Neural progenitor cell (in vitro differentiated cells): ENCODE data around the gene UCP1. TPM values are rescaled to one million over a fixed set of nuclear protein-coding genes. Genes with fewer than 3 reads are reported as not detected.

Experiments
- DNase-seq: peaks from one replicate; pipeline ENCODE4 v3.0.0-alpha.2; 2016; ENCODE audit warnings: low spot score
- H2AFZ ChIP-seq: fragments of 200-600 bp; sonication (generic); replicated peaks from 2 replicates; pipeline ENCODE4 v1.6.1; 2016; ENCODE audit warnings: antibody characterized with exemption
- H3F3A ChIP-seq: fragments of 200-600 bp; sonication (generic); 2 replicates; pipeline ENCODE4 v1.6.1; 2016; ENCODE audit warnings: antibody characterized with exemption, low read depth
- H3K27ac ChIP-seq: fragments of 200-600 bp; sonication (generic); 2 replicates; pipeline ENCODE4 v1.5.1; 2016; ENCODE audit warnings: mild to moderate bottlenecking
- H3K27me3 ChIP-seq: fragments of 200-600 bp; sonication (generic); 2 replicates; pipeline ENCODE4 v1.6.1; 2016; ENCODE audit warnings: mild to moderate bottlenecking, moderate library complexity
- H3K36me3 ChIP-seq: fragments of 200-600 bp; sonication (generic); 2 replicates; pipeline ENCODE4 v1.5.1; 2016
- H3K4me1 ChIP-seq: fragments of 200-600 bp; sonication (generic); 2 replicates; pipeline ENCODE4 v1.6.1; 2016; ENCODE audit warnings: mixed run types
- H3K4me2 ChIP-seq: fragments of 200-600 bp; sonication (generic); 2 replicates; pipeline ENCODE4 v1.6.1; 2016
- H3K4me3 ChIP-seq: fragments of 200-600 bp; sonication (generic); 2 replicates; pipeline ENCODE4 v1.5.1; 2016
- H3K79me2 ChIP-seq: fragments of 200-600 bp; sonication (generic); 2 replicates; pipeline ENCODE4 v1.6.1; 2016; ENCODE audit warnings: low read depth
- H3K9ac ChIP-seq: fragments of 200-600 bp; sonication (generic); 2 replicates; pipeline ENCODE4 v1.6.1; 2016
- H3K9me3 ChIP-seq: fragments of 200-600 bp; sonication (generic); 2 replicates; pipeline ENCODE4 v1.5.1; 2016; ENCODE audit warnings: low read depth
- H4K20me1 ChIP-seq: fragments of 200-600 bp; sonication (generic); 2 replicates; pipeline ENCODE4 v1.6.1; 2016; ENCODE audit warnings: low read depth
- H3K27ac Mint-ChIP-seq: 3 replicates; pipeline ENCODE4 v1.8.0; 2021; ENCODE audit warnings: mixed read lengths
- H3K27me3 Mint-ChIP-seq: 2 replicates; pipeline ENCODE4 v1.8.0; 2022; ENCODE audit warnings: low read depth, mild to moderate bottlenecking, inconsistent platforms, moderate library complexity, mixed read lengths; ENCODE audit not compliant: insufficient read depth
- H3K36me3 Mint-ChIP-seq: 3 replicates; pipeline ENCODE4 v1.8.0; 2021; ENCODE audit warnings: mixed read lengths
- H3K4me1 Mint-ChIP-seq: 3 replicates; pipeline ENCODE4 v1.8.0; 2021; ENCODE audit warnings: mixed read lengths
- H3K4me3 Mint-ChIP-seq: 3 replicates; pipeline ENCODE4 v1.8.0; 2021; ENCODE audit warnings: mild to moderate bottlenecking, moderate library complexity, mixed read lengths
- H3K9me3 Mint-ChIP-seq: 3 replicates; pipeline ENCODE4 v1.8.0; 2020; ENCODE audit warnings: mixed read lengths
- CTCF ChIP-seq: fragments of 200-600 bp; sonication (generic); IDR thresholded peaks from 2 replicates; pipeline ENCODE4 v1.5.1; 2017; ENCODE audit warnings: antibody characterized with exemption, mild to moderate bottlenecking
- EZH2 ChIP-seq: fragments of 200-600 bp; sonication (generic); IDR thresholded peaks from 2 replicates; pipeline ENCODE4 v1.6.1; 2017; ENCODE audit warnings: antibody characterized with exemption, mild to moderate bottlenecking, moderate library complexity
- EZH2phosphoT487 ChIP-seq: fragments of 200-600 bp; sonication (generic); IDR thresholded peaks from 2 replicates; pipeline ENCODE4 v1.6.1; 2017; ENCODE audit warnings: antibody characterized with exemption
- total RNA-seq: library from RNA; depleted of rRNA; stranded (reverse); fragments of >200 nt; gene quantifications from 2 replicates; pipeline ENCODE4 v1.2.3, GENCODE V29; 2015; ENCODE audit warnings: low replicate concordance

Gene UCP1
- total RNA-seq = 0.28 TPM in 1 of 2 replicates, not detected in the other

DNA sequence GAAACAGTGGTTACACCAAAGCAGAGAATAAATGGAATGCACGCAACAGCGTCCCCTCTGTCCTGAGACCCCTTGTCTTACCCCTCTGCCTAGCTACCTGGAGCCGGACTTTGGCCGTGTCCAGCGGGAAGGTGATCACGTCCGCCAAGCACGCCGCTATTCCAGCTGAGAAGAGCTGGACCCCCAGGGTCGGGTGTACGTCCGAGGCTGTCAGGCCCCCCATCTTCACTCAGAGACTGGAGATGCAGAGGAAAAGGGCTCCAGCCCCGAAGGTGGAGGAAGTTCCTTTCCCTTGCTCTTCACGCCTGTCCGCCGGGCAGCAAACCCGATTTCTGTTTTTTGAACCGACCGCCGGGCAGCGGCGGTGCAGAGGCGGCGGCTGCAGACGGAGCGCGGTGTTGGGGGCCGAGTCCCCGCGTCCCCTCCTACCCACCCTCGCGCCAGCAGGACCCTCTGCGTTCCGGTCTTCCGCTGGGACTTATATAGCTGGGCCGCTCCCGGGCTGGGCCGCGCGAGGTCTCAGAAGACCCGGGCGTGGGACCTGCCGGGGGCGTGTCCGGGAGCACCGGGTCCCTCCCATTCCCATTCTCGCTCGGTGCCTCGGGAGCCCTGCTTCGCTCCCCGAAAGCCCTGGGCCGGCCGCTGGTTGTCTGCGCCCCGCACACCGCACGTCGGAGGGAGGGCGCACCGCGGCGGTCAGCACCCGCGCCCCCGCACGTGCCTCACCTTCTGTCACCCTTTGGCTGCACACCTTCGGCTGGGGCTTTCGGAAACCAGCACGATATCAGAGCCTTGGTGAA is at the start of gene UCP1:
Gene UCP1 (minus strand): TSS at position 455 of the 800 bp plus-strand sequence. CDS start 232 bp downstream, at position 223.
- Histone ChIP-seq H3K4me3 (peak within 1 kb of the TSS; percentile 50), H3K27ac (no peak within 1 kb of the TSS), H3F3A (peaks cover 12% of the 10 kb centered on the region), H3K79me2 (no peaks in the 10 kb centered on the region), H3K36me3 (no peaks in the 10 kb centered on the region), H3K9me3 (no peaks in the 10 kb centered on the region), H3K4me2 (peak within 1 kb of the TSS; percentile 96), H3K4me1 (peaks cover 11% of the 10 kb centered on the region), H4K20me1 (peaks cover 14% of the 10 kb centered on the region), H2AFZ (peak within 1 kb of the TSS; percentile 91), H3K9ac (no peak within 1 kb of the TSS), H3K27me3 (peaks cover 90% of the 10 kb centered on the region)
- peak within 1 kb of the TSS; percentile 85 for H3K4me3 Mint-ChIP-seq
- peaks cover 41% of the 10 kb centered on the region for H3K27me3 Mint-ChIP-seq
- no peaks in the 10 kb centered on the region for H3K36me3 Mint-ChIP-seq
- peaks cover 10% of the 10 kb centered on the region for H3K9me3 Mint-ChIP-seq
- peak; percentile 81 for DNase-seq
- TF ChIP-seq EZH2 = peak; percentile 80
- TF ChIP-seq CTCF = peak; percentile 39
- TF ChIP-seq EZH2phosphoT487 = peak; percentile 88
- peak within 1 kb of the TSS; percentile 84 for H3K27ac Mint-ChIP-seq
- H3K4me1 Mint-ChIP-seq = peaks cover 15% of the 10 kb centered on the region

- Histone ChIP-seq H4K20me1 (no peaks in the 10 kb centered on the region), H3K79me2 (no peaks in the 10 kb centered on the region), H3K9ac (no peak overlapping the region), H3K27me3 (no peaks in the 10 kb centered on the region), H3K4me1 (peaks cover 10% of the 10 kb centered on the region), H3K4me3 (no peak overlapping the region), H3K36me3 (no peaks in the 10 kb centered on the region), H3F3A (no peaks in the 10 kb centered on the region), H3K9me3 (no peaks in the 10 kb centered on the region), H3K27ac (no peak overlapping the region), H2AFZ (peak overlapping the region; percentile 40), H3K4me2 (peak overlapping the region; percentile 46)
- Mint-ChIP-seq H3K4me3 (no peak overlapping the region), H3K27ac (peak overlapping the region; percentile 22), H3K36me3 (peaks cover 2% of the 10 kb centered on the region), H3K9me3 (no peaks in the 10 kb centered on the region), H3K27me3 (peaks cover 2% of the 10 kb centered on the region), H3K4me1 (peaks cover 4% of the 10 kb centered on the region)
- DNase-seq = peak; percentile 44
- TF ChIP-seq EZH2 (no peak), EZH2phosphoT487 (no peak), CTCF (no peak)
Measured at GRCh38 chr4:140617499-140618248, 48.9 kb upstream of the UCP1 start.

- Histone ChIP-seq H3K79me2 (no peaks in the 10 kb centered on the region), H3K4me2 (no peak overlapping the region), H4K20me1 (no peaks in the 10 kb centered on the region), H3K9me3 (no peaks in the 10 kb centered on the region), H3K27me3 (no peaks in the 10 kb centered on the region), H3K9ac (no peak overlapping the region), H3K27ac (no peak overlapping the region), H3K4me3 (no peak overlapping the region), H3K36me3 (no peaks in the 10 kb centered on the region), H3K4me1 (peaks cover 10% of the 10 kb centered on the region), H2AFZ (no peak overlapping the region), H3F3A (no peaks in the 10 kb centered on the region)
- Mint-ChIP-seq H3K4me1 (peaks cover 4% of the 10 kb centered on the region), H3K36me3 (peaks cover 2% of the 10 kb centered on the region), H3K27me3 (peaks cover 4% of the 10 kb centered on the region), H3K9me3 (no peaks in the 10 kb centered on the region), H3K4me3 (no peak overlapping the region), H3K27ac (no peak overlapping the region)
- no peak for DNase-seq
- TF ChIP-seq EZH2phosphoT487 (no peak), CTCF (no peak), EZH2 (no peak)
Measured at GRCh38 chr4:140615451-140615850, 46.7 kb upstream of the UCP1 start.
